Measurements from ENCODE around the gene HPS4. TPM values are rescaled to one million over a fixed set of nuclear protein-coding genes. Genes with fewer than 3 reads are reported as not detected.
"Not testable (repeated sequence)": the region's sequence is repeated elsewhere in the genome, so short reads cannot be mapped to it uniquely, and the experiment has no call there.

HPS4 gene
- total RNA-seq, 1 donor from 2014 or later: 42.2 TPM

GRCh38 chr22:26450453-26451185 lies 33.0 kb downstream of the HPS4 start:
- DNase-seq (ENCODE audit: low spot score) (no peak), ATAC-seq (no peak)
- intact Hi-C loops (cut with DNase I): loop anchor here (10.0 kb wide), 1 partner anchor 56 kb away; no protein-coding TSS in a partner anchor

DNA sequence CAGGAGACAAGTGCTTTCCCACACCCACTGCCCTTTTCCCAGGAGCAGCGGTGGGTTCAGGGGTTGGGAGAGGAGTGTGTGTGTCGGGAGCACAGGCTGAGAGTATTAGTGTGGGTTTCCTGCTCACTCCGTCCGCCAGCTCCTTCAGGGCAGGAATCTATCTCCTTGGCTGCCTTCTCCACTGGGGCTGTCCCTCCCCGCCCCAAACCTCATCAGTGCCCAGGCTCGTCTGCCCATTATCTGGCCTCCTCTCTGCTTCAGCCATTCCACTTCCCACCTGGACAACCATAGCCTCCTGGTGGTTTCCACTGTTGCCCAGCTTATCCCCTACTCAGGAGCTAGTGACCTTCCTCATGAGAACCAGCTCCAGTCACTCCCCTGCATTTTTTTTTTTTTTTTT lies 34.6 kb downstream of the HPS4 start:
- DNase-seq (ENCODE audit: low spot score) (no peak), ATAC-seq (no peak)
- intact Hi-C loops (cut with DNase I): no loop called here

GRCh38 chr22:26448334-26448733 lies 35.2 kb downstream of the HPS4 start:
- ATAC-seq (no peak), DNase-seq (ENCODE audit: low spot score) (no peak)
- intact Hi-C loops (cut with DNase I): no loop called here

DNA sequence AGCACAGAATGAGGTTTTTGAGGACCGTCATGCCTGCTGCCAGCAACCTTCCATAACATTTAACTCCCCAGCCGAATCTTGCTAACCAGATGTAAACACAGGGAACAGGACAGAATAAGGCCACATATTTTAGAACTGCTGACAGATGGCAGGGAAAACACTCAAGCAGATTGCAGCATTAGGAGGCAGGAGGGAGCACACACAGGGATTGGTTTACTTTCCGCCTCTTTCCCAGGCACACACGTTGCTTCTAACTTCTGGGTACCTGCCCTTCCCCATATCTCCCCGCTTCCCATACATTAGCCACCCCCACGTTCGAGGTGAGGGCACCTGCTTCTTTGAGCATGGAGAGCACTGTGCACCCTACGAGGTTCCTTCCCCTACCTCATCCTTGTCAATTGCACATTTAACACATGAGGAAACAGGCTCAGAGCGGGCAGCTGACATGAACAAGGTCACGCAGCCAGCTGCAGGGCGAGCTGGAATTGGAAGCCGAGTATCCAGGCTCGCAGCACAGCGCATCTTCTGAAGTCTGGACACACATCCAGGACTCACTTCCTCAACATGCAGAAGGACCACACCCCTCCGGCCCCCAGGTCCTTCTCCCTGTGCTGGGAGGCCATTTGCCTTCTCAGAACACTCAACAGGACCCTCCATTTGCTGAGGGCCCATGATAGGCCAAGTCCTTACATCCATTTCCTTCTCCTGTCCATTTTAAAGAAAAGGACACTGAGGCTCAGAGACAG lies 35.8 kb downstream of the HPS4 start:
- intact Hi-C loops (cut with DNase I): no loop called here
- DNase-seq (ENCODE audit: low spot score): no peak
- no peak for ATAC-seq

- intact Hi-C loops (cut with DNase I): no loop called here
- no peak for DNase-seq (ENCODE audit: low spot score)
- no peak for ATAC-seq
Measured at GRCh38 chr22:26446808-26447515, 36.6 kb downstream of the HPS4 start.

DNA sequence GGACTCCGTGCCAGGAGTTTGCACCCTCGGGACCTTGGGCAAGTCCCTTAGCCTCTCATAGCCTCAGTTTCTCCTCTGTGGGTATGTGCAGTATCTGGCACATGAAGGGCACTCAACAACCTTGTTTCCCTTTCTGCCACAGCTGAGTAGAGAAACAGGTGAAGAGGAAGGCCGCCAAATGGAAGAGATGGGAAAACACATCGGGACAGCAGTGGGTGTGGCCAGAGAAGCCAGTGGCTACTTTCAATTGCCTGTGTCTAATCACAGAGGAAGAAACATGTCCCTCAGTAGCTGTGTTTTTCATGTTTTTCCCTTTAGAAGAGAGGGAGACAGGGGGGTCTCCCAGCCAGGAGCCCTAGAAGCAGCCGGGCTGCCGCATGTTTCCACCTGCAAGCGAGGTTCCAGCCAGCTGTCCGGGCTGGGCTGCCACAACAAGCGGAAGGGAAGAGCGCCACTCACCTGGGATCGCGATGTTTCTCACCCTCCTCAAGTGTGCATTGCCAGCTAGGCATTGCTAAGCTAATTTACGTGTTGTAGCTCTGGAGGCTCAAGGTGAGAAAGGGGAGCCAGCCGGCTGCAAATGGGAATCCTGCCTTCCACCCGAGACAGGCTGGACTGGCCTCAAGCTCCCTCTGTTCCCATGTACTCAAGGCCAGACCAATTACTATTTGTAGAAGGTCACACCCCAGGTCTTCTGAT lies 37.9 kb downstream of the HPS4 start:
- intact Hi-C loops (cut with DNase I): no loop called here
- ATAC-seq (no peak), DNase-seq (ENCODE audit: low spot score) (no peak)

GRCh38 chr22:26444777-26445176 lies 38.8 kb downstream of the HPS4 start:
- intact Hi-C loops (cut with DNase I): no loop called here
- ATAC-seq (no peak), DNase-seq (ENCODE audit: low spot score) (no peak)

- DNase-seq (ENCODE audit: low spot score): no peak
- no peak for ATAC-seq
- intact Hi-C loops (cut with DNase I): no loop called here
Measured at GRCh38 chr22:26443901-26444690, 39.5 kb downstream of the HPS4 start.

DNA sequence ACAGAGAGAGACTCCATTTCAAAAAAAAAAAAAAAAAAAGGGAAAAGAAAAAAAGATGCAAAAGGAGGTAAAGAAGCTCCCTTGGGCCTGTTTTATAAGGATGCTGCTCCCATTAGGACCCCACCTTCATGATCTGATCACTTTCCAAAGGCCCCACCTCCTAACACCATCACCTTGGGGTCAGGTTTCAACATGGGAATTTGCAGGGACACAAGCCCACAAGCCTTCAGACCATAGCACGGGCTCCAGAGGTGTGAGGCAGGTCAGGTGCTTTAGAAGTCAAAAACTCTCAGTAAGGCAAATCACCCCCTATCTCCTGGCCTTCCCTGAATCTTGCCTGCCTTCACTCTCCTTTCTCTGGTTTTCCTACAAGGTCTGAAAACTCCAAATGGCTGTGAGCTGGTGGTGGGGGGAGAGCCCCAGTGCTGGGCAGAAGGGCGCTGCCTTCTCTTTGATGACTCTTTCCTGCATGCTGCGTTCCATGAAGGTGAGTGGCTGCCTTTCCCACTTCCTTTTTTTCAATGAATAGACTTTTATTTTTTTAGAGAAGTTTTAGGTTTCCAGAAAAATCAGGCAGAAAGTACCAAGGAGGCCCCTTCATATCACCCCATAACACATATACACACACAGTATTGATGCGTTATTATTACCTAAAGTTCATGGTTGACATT lies 41.4 kb downstream of the HPS4 start:
- ATAC-seq (no peak), DNase-seq (ENCODE audit: low spot score) (no peak)
- intact Hi-C loops (cut with DNase I): no loop called here

GRCh38 chr22:26439559-26439958 lies 44.0 kb downstream of the HPS4 start:
- intact Hi-C loops (cut with DNase I): no loop called here
- DNase-seq (ENCODE audit: low spot score) (no peak), ATAC-seq (no peak)

DNA sequence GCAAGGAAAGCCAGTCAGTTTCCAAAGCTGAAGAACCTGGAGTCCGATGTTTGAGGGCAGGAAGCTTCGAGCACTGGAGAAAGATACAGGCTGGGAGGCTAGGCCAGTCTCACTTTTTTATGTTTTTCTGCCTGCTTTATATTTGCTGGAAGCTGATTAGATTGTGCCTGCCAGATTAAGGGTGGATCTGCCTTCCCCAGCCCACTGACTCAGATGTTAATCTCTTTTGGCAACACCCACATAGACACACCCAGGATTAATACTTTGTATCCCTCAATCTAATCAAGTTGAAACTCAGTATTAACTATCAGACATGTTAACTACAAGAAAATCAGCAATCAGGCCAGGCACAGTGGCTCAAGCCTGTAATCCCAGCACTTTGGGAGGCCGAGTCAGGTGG lies 44.8 kb downstream of the HPS4 start:
- DNase-seq (ENCODE audit: low spot score); ATAC-seq; intact Hi-C loops (cut with DNase I): not testable (repeated sequence)

GRCh38 chr22:26437694-26438392 lies 45.7 kb downstream of the HPS4 start:
- intact Hi-C loops (cut with DNase I): no loop called here

GRCh38 chr22:26436903-26437515 lies 46.6 kb downstream of the HPS4 start:
- intact Hi-C loops (cut with DNase I): no loop called here
- no peak for ATAC-seq
- no peak for DNase-seq (ENCODE audit: low spot score)

More at GRCh38 chr22:26437694-26438392, 45.7 kb downstream of the HPS4 start:
- no peak for DNase-seq (ENCODE audit: low spot score)
- ATAC-seq: no peak

DNA sequence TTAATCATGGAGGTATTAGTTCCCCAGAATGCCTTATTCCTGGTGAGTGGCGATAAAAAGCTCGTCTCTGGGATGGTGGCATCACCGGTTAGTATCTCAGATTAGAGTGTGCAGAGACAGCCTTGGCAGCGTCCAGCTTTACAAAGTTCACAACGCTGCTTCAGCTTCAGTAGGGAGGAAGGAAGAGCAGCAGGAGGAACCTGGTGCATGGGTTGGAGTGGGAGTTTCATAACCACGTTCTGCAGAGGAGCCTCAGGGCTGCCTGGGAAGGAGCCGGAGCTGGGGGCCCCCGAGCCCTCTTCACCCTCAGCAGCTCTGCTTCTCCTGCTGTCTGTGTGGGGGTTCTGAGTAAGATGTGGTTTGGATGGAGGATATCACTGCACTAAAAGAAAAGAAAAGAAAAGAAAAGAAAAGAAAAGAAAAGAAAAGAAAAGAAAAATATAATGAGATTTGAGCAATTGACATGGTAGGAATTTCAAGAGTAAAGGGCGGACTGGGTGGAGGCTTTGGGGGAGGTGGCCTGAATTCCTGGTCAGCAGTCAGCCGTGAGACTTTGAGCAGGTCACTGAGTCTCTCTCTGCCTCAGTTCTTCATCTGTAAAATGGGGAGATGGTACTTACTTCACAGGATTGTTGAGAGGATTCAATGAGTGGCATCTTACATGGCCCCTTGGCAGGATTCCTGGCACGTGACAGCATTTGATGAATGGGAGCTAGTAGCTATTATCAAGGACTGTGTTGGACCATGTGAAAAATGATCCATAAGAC lies 48.1 kb downstream of the HPS4 start:
- intact Hi-C loops (cut with DNase I): no loop called here
- no peak for ATAC-seq
- DNase-seq (ENCODE audit: low spot score): no peak

GRCh38 chr22:26433805-26434204 lies 49.8 kb downstream of the HPS4 start:
- DNase-seq (ENCODE audit: low spot score) (no peak), ATAC-seq (no peak)

GRCh38 chr22:26432619-26433311 lies 50.8 kb downstream of the HPS4 start:
- DNase-seq (ENCODE audit: low spot score) (no peak), ATAC-seq (no peak)
- intact Hi-C loops (cut with DNase I): no loop called here

More at GRCh38 chr22:26433805-26434204, 49.8 kb downstream of the HPS4 start:
- intact Hi-C loops (cut with DNase I): no loop called here
